WTC11 (cell line): Measurements from ENCODE around the gene HES3. TPM values are rescaled to one million over a fixed set of nuclear protein-coding genes. Genes with fewer than 3 reads are reported as not detected.

Experiments
- ATAC-seq: fragments of 200-7000 bp; cut with Tn5 transposase; 2 replicates; pipeline ENCODE4 v1.10.0; 2021; ENCODE audit warnings: mild to moderate bottlenecking, moderate library complexity
- CTCF ChIA-PET: fragments of 300-600 bp; sonication (Branson Sonifier 250); formaldehyde crosslinking; loops from one replicate; lab custom pipeline; 2021; ENCODE audit warnings: antibody characterized with exemption; lab: Charles Lee
- POLR2A ChIA-PET: fragments of 350-600 bp; sonication (Branson Sonifier 250); formaldehyde crosslinking; loops from one replicate; lab custom pipeline; 2021; ENCODE audit warnings: antibody characterized with exemption; lab: Charles Lee
- DNase-seq: peaks from one replicate; pipeline ENCODE4 v3.0.0; 2021; ENCODE audit warnings: low spot score
- H3K27ac Mint-ChIP-seq: 2 replicates; pipeline ENCODE4 v1.8.0; 2021; ENCODE audit warnings: mixed read lengths
- H3K27me3 Mint-ChIP-seq: 2 replicates; pipeline ENCODE4 v1.8.0; 2021; ENCODE audit warnings: low read depth, mild to moderate bottlenecking, moderate library complexity, mixed read lengths
- H3K36me3 Mint-ChIP-seq: 2 replicates; pipeline ENCODE4 v1.8.0; 2021; ENCODE audit warnings: mixed read lengths
- H3K4me1 Mint-ChIP-seq: 2 replicates; pipeline ENCODE4 v1.8.0; 2022; ENCODE audit warnings: mixed read lengths
- H3K4me3 Mint-ChIP-seq: 2 replicates; pipeline ENCODE4 v1.8.0; 2021; ENCODE audit warnings: mild to moderate bottlenecking, moderate library complexity, mixed read lengths
- H3K9me3 Mint-ChIP-seq: 2 replicates; pipeline ENCODE4 v1.8.0; 2021; ENCODE audit warnings: mixed read lengths
- ATF1 ChIP-seq: sonication (generic); formaldehyde crosslinking; IDR thresholded peaks from 2 replicates; pipeline ENCODE4 v1.8.1; 2023; ENCODE audit warnings: mild to moderate bottlenecking, moderate library complexity, missing genetic modification reagents
- CBFB ChIP-seq: sonication (generic); formaldehyde crosslinking; IDR thresholded peaks from 2 replicates; pipeline ENCODE4 v1.8.1; 2022; ENCODE audit warnings: mild to moderate bottlenecking, low read depth, missing genetic modification reagents
- CTCF ChIP-seq: fragments of 200-600 bp; IDR thresholded peaks from 2 replicates; pipeline ENCODE4 v1.8.0; 2022; ENCODE audit warnings: antibody characterized with exemption
- E2F5 ChIP-seq: sonication (generic); formaldehyde crosslinking; IDR thresholded peaks from 2 replicates; pipeline ENCODE4 v1.8.1; 2022; ENCODE audit warnings: mild to moderate bottlenecking, moderate library complexity, missing genetic modification reagents
- ELF4 ChIP-seq: sonication (generic); formaldehyde crosslinking; IDR thresholded peaks from 2 replicates; pipeline ENCODE4 v1.8.1; 2022; ENCODE audit warnings: low read depth, mild to moderate bottlenecking, moderate library complexity, missing genetic modification reagents
- ESRRA ChIP-seq: sonication (generic); formaldehyde crosslinking; IDR thresholded peaks from 2 replicates; pipeline ENCODE4 v1.8.1; 2022; ENCODE audit warnings: mild to moderate bottlenecking, missing genetic modification reagents, borderline replicate concordance
- FOXJ3 ChIP-seq: sonication (generic); formaldehyde crosslinking; IDR thresholded peaks from 2 replicates; pipeline ENCODE4 v1.9.0; 2021; ENCODE audit warnings: missing genetic modification reagents, mild to moderate bottlenecking, borderline replicate concordance
- MXD4 ChIP-seq: fragments of 250-450 bp; sonication (Bioruptor Pico); IDR thresholded peaks from 2 replicates; pipeline ENCODE4 v1.8.0; 2021; ENCODE audit warnings: mild to moderate bottlenecking, moderate library complexity, borderline replicate concordance
- MYBL2 ChIP-seq: sonication (generic); formaldehyde crosslinking; IDR thresholded peaks from 2 replicates; pipeline ENCODE4 v1.8.1; 2023; ENCODE audit warnings: mild to moderate bottlenecking, moderate library complexity, missing genetic modification reagents
- OVOL2 ChIP-seq: fragments of 250-450 bp; sonication (Bioruptor Pico); IDR thresholded peaks from 2 replicates; pipeline ENCODE4 v1.9.0; 2021; ENCODE audit warnings: mild to moderate bottlenecking, borderline replicate concordance
- PRRX2 ChIP-seq: fragments of 250-450 bp; sonication (Bioruptor Pico); IDR thresholded peaks from 2 replicates; pipeline ENCODE4 v1.8.0; 2021; ENCODE audit warnings: mild to moderate bottlenecking
- RELA ChIP-seq: sonication (generic); formaldehyde crosslinking; IDR thresholded peaks from 2 replicates; pipeline ENCODE4 v1.8.1; 2022; ENCODE audit warnings: missing genetic modification reagents, mild to moderate bottlenecking, borderline replicate concordance
- SOX15 ChIP-seq: fragments of 250-450 bp; sonication (Bioruptor Pico); IDR thresholded peaks from 2 replicates; pipeline ENCODE4 v1.9.0; 2021; ENCODE audit warnings: mild to moderate bottlenecking
- TP53 ChIP-seq: sonication (generic); formaldehyde crosslinking; IDR thresholded peaks from 2 replicates; pipeline ENCODE4 v1.8.1; 2023; ENCODE audit warnings: mild to moderate bottlenecking, missing genetic modification reagents
- USF1 ChIP-seq: sonication (generic); formaldehyde crosslinking; IDR thresholded peaks from 2 replicates; pipeline ENCODE4 v1.8.0; 2022; ENCODE audit warnings: mild to moderate bottlenecking, missing genetic modification reagents
- ZNF219 ChIP-seq: sonication (generic); formaldehyde crosslinking; IDR thresholded peaks from 2 replicates; pipeline ENCODE4 v1.8.0; 2023; ENCODE audit warnings: missing genetic modification reagents, mild to moderate bottlenecking, borderline replicate concordance
- ZNF263 ChIP-seq: sonication (generic); formaldehyde crosslinking; IDR thresholded peaks from 2 replicates; pipeline ENCODE4 v1.8.1; 2022; ENCODE audit warnings: low read depth, mild to moderate bottlenecking, moderate library complexity, missing genetic modification reagents
- ZNF396 ChIP-seq: fragments of 250-450 bp; sonication (Bioruptor Pico); IDR thresholded peaks from 2 replicates; pipeline ENCODE4 v1.8.0; 2021; ENCODE audit warnings: mild to moderate bottlenecking, moderate library complexity, borderline replicate concordance
- ZNF416 ChIP-seq: fragments of 250-450 bp; sonication (Bioruptor Pico); IDR thresholded peaks from 2 replicates; pipeline ENCODE4 v1.9.0; 2021; ENCODE audit warnings: mild to moderate bottlenecking, inconsistent platforms
- total RNA-seq: library from RNA; stranded (reverse); gene quantifications from 3 replicates; pipeline ENCODE4 v1.2.3, GENCODE V29; 2021

The HES3 gene
- total RNA-seq, 1 experiment from 2014 or later = 74.7 TPM

GRCh38 chr1:6274622-6275139, 30.7 kb downstream of the HES3 start:
- no peak for TF ChIP-seq ESRRA (CRISPR knock-in tag)
- no peak for TF ChIP-seq CBFB (CRISPR knock-in tag)
- no peak for TF ChIP-seq FOXJ3 (CRISPR knock-in tag)
- no peak for TF ChIP-seq SOX15
- TF ChIP-seq RELA (CRISPR knock-in tag) = no peak
- no peak for TF ChIP-seq ELF4 (CRISPR knock-in tag)
- TF ChIP-seq ZNF416 = no peak
- no peak for TF ChIP-seq ZNF396 (CRISPR knock-in tag)
- TF ChIP-seq PRRX2 (CRISPR knock-in tag) = no peak
- TF ChIP-seq MXD4 = no peak
- no peak for TF ChIP-seq TP53 (CRISPR knock-in tag)
- no peak for TF ChIP-seq ATF1 (CRISPR knock-in tag)
- no peak for TF ChIP-seq E2F5 (CRISPR knock-in tag)
- no peak for TF ChIP-seq ZNF219 (CRISPR knock-in tag)
- TF ChIP-seq MYBL2 (CRISPR knock-in tag) = no peak
- TF ChIP-seq CTCF = no peak
- TF ChIP-seq USF1 (CRISPR knock-in tag) = no peak
- peaks cover 26% of the 10 kb centered on the region for H3K4me1 Mint-ChIP-seq
- H3K4me3 Mint-ChIP-seq = no peak overlapping the region
- POLR2A ChIA-PET = no interaction called here
- DNase-seq (no peak), ATAC-seq (no peak)
- H3K9me3 Mint-ChIP-seq = no peaks in the 10 kb centered on the region
- no peaks in the 10 kb centered on the region for H3K36me3 Mint-ChIP-seq
- no peak overlapping the region for H3K27ac Mint-ChIP-seq
- CTCF ChIA-PET = interaction anchor here (1.0 to 3.1 kb wide), 2 partner anchors 28 to 149 kb away, joined by 3 to 14 read pairs; no protein-coding TSS in a partner anchor
- no peaks in the 10 kb centered on the region for H3K27me3 Mint-ChIP-seq

GRCh38 chr1:6275826-6276782, 32.1 kb downstream of the HES3 start:
- peaks cover 24% of the 10 kb centered on the region for H3K4me1 Mint-ChIP-seq

More at GRCh38 chr1:6275826-6276782, 32.1 kb downstream of the HES3 start:
- no peak for DNase-seq
- peak overlapping the region; percentile 83 for H3K27ac Mint-ChIP-seq
- CTCF ChIA-PET = interaction anchor here (0.7 to 3.1 kb wide), 8 partner anchors 29 to 242 kb away, joined by 3 to 14 read pairs (median 3); no protein-coding TSS in a partner anchor
- TF ChIP-seq ZNF263 (CRISPR knock-in tag) (0 out of 2 replicates have a peak, but pooled peaks have one; percentile 37), OVOL2 (CRISPR knock-in tag) (no peak)
- TF ChIP-seq, all 79 proteins: peak for 1
- H3K4me3 Mint-ChIP-seq = no peak overlapping the region
- POLR2A ChIA-PET = interaction anchor here (0.6 to 0.7 kb wide), 3 partner anchors 30 to 195 kb away, joined by 6 to 7 read pairs (median 7); no protein-coding TSS in a partner anchor
- no peaks in the 10 kb centered on the region for H3K9me3 Mint-ChIP-seq
- H3K36me3 Mint-ChIP-seq = no peaks in the 10 kb centered on the region
- no peak for ATAC-seq
- H3K27me3 Mint-ChIP-seq = no peaks in the 10 kb centered on the region
